Keratinocyte (primary cell): ENCODE measurements around the gene ARHGAP24.

Source experiments
- EZH2 ChIP-seq: IDR thresholded peaks from one replicate; pipeline ENCODE4 v1.6.1; 2012; ENCODE audit warnings: inconsistent platforms, mild to moderate bottlenecking, low read length, moderate library complexity
- TF ChIP-seq, protein P1 (sequence below), 3 experiments: IDR thresholded peaks in 1 of 3; conservative IDR thresholded peaks in 1 of 3; optimal IDR thresholded peaks in 1 of 3; 2 replicates in 2 of 3; 3 replicates in 1 of 3; pipeline versions ENCODE3 to v1.5.1; 2011; ENCODE audit warnings: low read length in 3 of 3, mild to moderate bottlenecking in 3 of 3, moderate library complexity in 2 of 3, control low read depth in 1 of 3, inconsistent platforms in 1 of 3; ENCODE audit not compliant: insufficient read depth in 2 of 3; ENCODE audit errors: extremely low read depth in 1 of 3

DNA sequence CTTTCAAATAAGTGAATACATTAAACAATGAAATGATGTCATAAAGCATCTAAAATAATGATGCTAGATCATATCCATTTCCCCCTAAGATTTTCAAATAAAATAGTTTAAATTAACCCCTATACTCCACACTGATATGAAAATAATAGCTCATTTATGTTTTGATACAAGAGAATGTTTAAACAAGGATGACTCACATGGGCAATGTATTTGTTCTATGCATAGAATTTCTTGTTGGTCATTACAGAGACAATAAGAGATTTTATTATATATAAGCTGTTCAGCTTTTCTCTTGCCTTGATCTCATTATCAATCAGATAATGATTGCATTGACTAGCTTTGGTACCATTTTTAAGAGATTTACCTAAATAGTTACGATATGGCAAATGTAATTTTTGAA is 411.7 kb downstream of the ARHGAP24 start:
- TF ChIP-seq, protein P1, sequence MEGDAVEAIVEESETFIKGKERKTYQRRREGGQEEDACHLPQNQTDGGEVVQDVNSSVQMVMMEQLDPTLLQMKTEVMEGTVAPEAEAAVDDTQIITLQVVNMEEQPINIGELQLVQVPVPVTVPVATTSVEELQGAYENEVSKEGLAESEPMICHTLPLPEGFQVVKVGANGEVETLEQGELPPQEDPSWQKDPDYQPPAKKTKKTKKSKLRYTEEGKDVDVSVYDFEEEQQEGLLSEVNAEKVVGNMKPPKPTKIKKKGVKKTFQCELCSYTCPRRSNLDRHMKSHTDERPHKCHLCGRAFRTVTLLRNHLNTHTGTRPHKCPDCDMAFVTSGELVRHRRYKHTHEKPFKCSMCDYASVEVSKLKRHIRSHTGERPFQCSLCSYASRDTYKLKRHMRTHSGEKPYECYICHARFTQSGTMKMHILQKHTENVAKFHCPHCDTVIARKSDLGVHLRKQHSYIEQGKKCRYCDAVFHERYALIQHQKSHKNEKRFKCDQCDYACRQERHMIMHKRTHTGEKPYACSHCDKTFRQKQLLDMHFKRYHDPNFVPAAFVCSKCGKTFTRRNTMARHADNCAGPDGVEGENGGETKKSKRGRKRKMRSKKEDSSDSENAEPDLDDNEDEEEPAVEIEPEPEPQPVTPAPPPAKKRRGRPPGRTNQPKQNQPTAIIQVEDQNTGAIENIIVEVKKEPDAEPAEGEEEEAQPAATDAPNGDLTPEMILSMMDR (optimal IDR thresholded peaks at IDR 0.05 in 1 of 3, IDR thresholded peaks at IDR 0.05 in 1 of 3, conservative IDR thresholded peaks at IDR 0.05 in 1 of 3; ENCODE audit: extremely low read depth in 1 of 3, insufficient read depth in 2 of 3, low read length in 3 of 3) = no peak
- TF ChIP-seq EZH2 = no peak
